PC-3 (cell line): Measurements from ENCODE around the gene FAH. TPM values are rescaled to one million over a fixed set of nuclear protein-coding genes. Genes with fewer than 3 reads are reported as not detected.

ENCODE experiments used
- ATAC-seq: fragments of 200-7000 bp; cut with Tn5 transposase; 2 replicates; pipeline ENCODE4 v1.9.1; 2020; ENCODE audit warnings: mild to moderate bottlenecking, moderate library complexity
- BruUV-seq: library from RNA; stranded (reverse); fragments of 400-500 nt; replicated peaks from 2 replicates; lab custom pipeline; 2021; lab: Mats Ljungman, UMichigan
- CTCF ChIA-PET: fragments of 300-600 bp; sonication (Branson Sonifier 250); formaldehyde crosslinking; loops from one replicate; lab custom pipeline; 2022; ENCODE audit warnings: antibody characterized with exemption; lab: Charles Lee
- POLR2A ChIA-PET: fragments of 300-600 bp; sonication (Branson Sonifier 250); formaldehyde crosslinking; loops from one replicate; lab custom pipeline; 2022; ENCODE audit warnings: antibody characterized with exemption; ENCODE audit not compliant: unreplicated experiment; lab: Charles Lee
- DNase-seq: peaks from one replicate; pipeline ENCODE4 v3.0.0-alpha.2; 2015
- H2AFZ ChIP-seq: fragments of 300-600 bp; sonication (generic); 2 replicates; pipeline ENCODE4 v1.6.0; 2016; ENCODE audit warnings: antibody characterized with exemption, low read length
- H3F3A ChIP-seq: fragments of 300-600 bp; sonication (generic); one replicate; pipeline ENCODE4 v1.6.0; 2017; ENCODE audit warnings: antibody characterized with exemption, low read length, control low read depth, mild to moderate bottlenecking; ENCODE audit not compliant: unreplicated experiment
- H3K27ac ChIP-seq: fragments of 300-600 bp; sonication (generic); 2 replicates; pipeline ENCODE4 v1.5.1; 2016; ENCODE audit warnings: mild to moderate bottlenecking, low read length
- H3K27me3 ChIP-seq: fragments of 300-600 bp; sonication (generic); 2 replicates; pipeline ENCODE4 v1.6.1; 2016; ENCODE audit warnings: low read length, mixed read lengths
- H3K36me3 ChIP-seq: fragments of 300-600 bp; sonication (generic); 2 replicates; pipeline ENCODE4 v1.6.1; 2016; ENCODE audit warnings: low read depth, mixed run types, low read length, mixed read lengths
- H3K4me1 ChIP-seq: fragments of 300-600 bp; sonication (generic); 2 replicates; pipeline ENCODE4 v1.5.1; 2016; ENCODE audit warnings: low read length; ENCODE audit not compliant: insufficient read depth
- H3K4me2 ChIP-seq: fragments of 300-600 bp; sonication (generic); 2 replicates; pipeline ENCODE4 v1.6.0; 2016; ENCODE audit warnings: low read length
- H3K4me3 ChIP-seq: fragments of 300-600 bp; sonication (generic); 2 replicates; pipeline ENCODE4 v1.5.1; 2016; ENCODE audit warnings: mild to moderate bottlenecking, low read length, mixed read lengths
- H3K79me2 ChIP-seq: fragments of 300-600 bp; sonication (generic); 2 replicates; pipeline ENCODE4 v1.6.1; 2017; ENCODE audit warnings: low read length, mixed read lengths
- H3K9ac ChIP-seq: fragments of 300-600 bp; sonication (generic); 2 replicates; pipeline ENCODE4 v1.6.0; 2016; ENCODE audit warnings: mild to moderate bottlenecking, low read length
- H3K9me2 ChIP-seq: fragments of 300-600 bp; sonication (generic); replicated peaks from 2 replicates; pipeline ENCODE4 v1.6.1; 2016; ENCODE audit warnings: mixed run types, low read length, mixed read lengths
- H3K9me3 ChIP-seq: fragments of 300-600 bp; sonication (generic); 2 replicates; pipeline ENCODE4 v1.6.1; 2016; ENCODE audit warnings: low read length, mixed read lengths
- H4K20me1 ChIP-seq: fragments of 300-600 bp; sonication (generic); 2 replicates; pipeline ENCODE4 v1.6.1; 2016; ENCODE audit warnings: low read length, mixed read lengths
- CTCF ChIP-seq: fragments of 300-600 bp; sonication (generic); conservative IDR thresholded peaks from 2 replicates; pipeline ENCODE4 v1.5.1; 2017; ENCODE audit warnings: antibody characterized with exemption, low read depth, mild to moderate bottlenecking, low read length
- EZH2 ChIP-seq: fragments of 300-600 bp; sonication (generic); IDR thresholded peaks from one replicate; pipeline ENCODE4 v1.6.1; 2017; ENCODE audit warnings: antibody characterized with exemption, mild to moderate bottlenecking, low read length; ENCODE audit not compliant: unreplicated experiment
- EZH2phosphoT487 ChIP-seq: fragments of 300-600 bp; sonication (generic); IDR thresholded peaks from 2 replicates; pipeline ENCODE4 v1.6.1; 2018; ENCODE audit warnings: mild to moderate bottlenecking, antibody characterized with exemption, low read length, borderline replicate concordance
- intact Hi-C: fragments of 100-400 bp; cut with micrococcal nuclease; formaldehyde crosslinking; loops from 2 replicates; pipeline ENCODE4 v1.9.0; 2023
- total RNA-seq: library from RNA; depleted of rRNA; stranded (reverse); fragments of >200 nt; gene quantifications from 2 replicates; pipeline ENCODE4 v1.2.3, GENCODE V29; 2014

Gene FAH
- total RNA-seq, 1 experiment from 2014 or later = 55.4 TPM

GRCh38 chr15:80188251-80188650 lies 35.5 kb downstream of the FAH start:
- no peak overlapping the region for H3K4me2 ChIP-seq
- H3K9ac ChIP-seq = no peak overlapping the region
- CTCF ChIA-PET = no interaction called here
- no peaks in the 10 kb centered on the region for H3K9me2 ChIP-seq
- no peaks in the 10 kb centered on the region for H3K27me3 ChIP-seq
- POLR2A ChIA-PET = no interaction called here
- H3K4me1 ChIP-seq = no peaks in the 10 kb centered on the region
- H3K9me3 ChIP-seq = no peaks in the 10 kb centered on the region
- H3F3A ChIP-seq = no peaks in the 10 kb centered on the region
- H3K27ac ChIP-seq = no peak overlapping the region
- TF ChIP-seq CTCF = no peak
- no peak for TF ChIP-seq EZH2
- TF ChIP-seq EZH2phosphoT487 = no peak
- BruUV-seq = no TSS peak
- DNase-seq (no peak), ATAC-seq (no peak)
- H3K36me3 ChIP-seq = peaks cover 23% of the 10 kb centered on the region
- H3K79me2 ChIP-seq = no peaks in the 10 kb centered on the region
- no peak overlapping the region for H2AFZ ChIP-seq
- H4K20me1 ChIP-seq = no peaks in the 10 kb centered on the region
- no peak overlapping the region for H3K4me3 ChIP-seq
- intact Hi-C loops = no loop called here

DNA sequence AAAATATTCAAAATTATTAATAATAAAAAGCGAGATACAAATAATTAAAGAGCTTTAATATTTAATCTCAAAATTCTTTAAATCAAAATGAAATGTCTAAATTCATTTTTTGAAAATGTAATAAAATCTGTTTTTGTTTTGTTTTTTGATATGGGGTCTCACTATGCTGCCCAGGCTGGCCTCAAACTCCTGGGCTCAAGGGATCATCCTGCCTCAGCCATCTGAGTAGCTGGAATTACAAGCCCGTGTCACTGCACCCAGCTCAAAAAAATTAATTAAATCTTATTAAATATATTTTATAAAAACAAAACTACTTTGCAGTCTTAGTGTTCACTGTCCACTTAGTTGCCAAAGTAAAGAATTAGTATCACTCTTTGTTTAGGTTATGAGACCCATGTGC lies 38.4 kb downstream of the FAH start:
- Histone ChIP-seq H3K9me3 (no peaks in the 10 kb centered on the region), H3K27me3 (no peaks in the 10 kb centered on the region), H3K9me2 (no peaks in the 10 kb centered on the region), H3K4me3 (no peak overlapping the region), H3F3A (no peaks in the 10 kb centered on the region), H3K36me3 (peaks cover 8% of the 10 kb centered on the region), H4K20me1 (no peaks in the 10 kb centered on the region), H2AFZ (no peak overlapping the region), H3K4me2 (no peak overlapping the region), H3K27ac (no peak overlapping the region), H3K79me2 (no peaks in the 10 kb centered on the region), H3K9ac (no peak overlapping the region), H3K4me1 (no peaks in the 10 kb centered on the region)
- intact Hi-C loops = no loop called here
- ChIA-PET POLR2A (no interaction called here), CTCF (interaction anchor here (0.6 kb wide), 1 partner anchor 192 kb away, joined by 3 read pairs; no protein-coding TSS in a partner anchor)
- no TSS peak for BruUV-seq
- TF ChIP-seq EZH2 (no peak), EZH2phosphoT487 (no peak), CTCF (no peak)
- no peak for ATAC-seq
- DNase-seq = no peak

DNA sequence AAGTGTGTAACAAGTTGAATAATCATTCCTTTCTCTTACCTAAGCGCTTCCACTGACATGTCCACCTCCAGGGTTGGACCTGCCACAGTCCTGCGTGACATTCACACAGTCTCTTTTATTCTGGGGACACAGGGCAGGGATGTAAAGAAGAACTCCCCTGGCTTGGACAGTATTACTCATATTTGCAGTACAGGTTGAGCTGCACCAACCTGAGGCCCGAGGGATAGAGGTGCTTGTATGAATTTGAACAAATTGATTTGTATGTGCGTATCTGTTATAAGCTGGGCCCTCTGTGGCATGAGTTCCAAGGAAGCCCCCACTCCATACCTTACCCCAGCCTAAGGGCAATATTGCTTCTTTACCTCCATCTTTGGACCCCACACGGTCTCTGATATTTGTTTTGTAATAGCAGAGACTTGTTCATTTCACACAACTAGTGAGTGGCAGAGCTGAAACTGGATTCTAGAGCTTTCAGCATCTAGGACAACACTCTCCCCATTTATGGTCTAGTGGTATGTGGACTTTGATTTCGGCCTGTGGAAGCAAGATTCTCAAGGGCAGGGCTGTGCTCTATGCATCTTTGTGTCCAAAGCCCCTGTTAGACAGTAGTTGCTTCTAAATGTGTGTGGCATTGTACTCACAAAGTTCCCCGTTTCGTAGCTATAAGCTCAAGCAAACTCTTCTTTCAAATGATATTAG lies 39.2 kb downstream of the FAH start:
- Histone ChIP-seq H3K36me3 (no peaks in the 10 kb centered on the region; the same call in 1 of the 2 replicates), H3K79me2 (no peaks in the 10 kb centered on the region), H2AFZ (no peak overlapping the region), H3K9ac (no peak overlapping the region), H3K9me3 (no peaks in the 10 kb centered on the region), H3K9me2 (no peaks in the 10 kb centered on the region), H3K4me3 (no peak overlapping the region), H3K4me1 (no peaks in the 10 kb centered on the region), H3K27ac (no peak overlapping the region), H3K4me2 (no peak overlapping the region), H3F3A (no peaks in the 10 kb centered on the region), H3K27me3 (no peaks in the 10 kb centered on the region), H4K20me1 (no peaks in the 10 kb centered on the region)
- BruUV-seq = no TSS peak
- POLR2A ChIA-PET = no interaction called here
- CTCF ChIA-PET = interaction anchor here (0.6 kb wide), 1 partner anchor 191 kb away, joined by 3 read pairs; no protein-coding TSS in a partner anchor
- TF ChIP-seq EZH2phosphoT487 (no peak), EZH2 (no peak), CTCF (no peak)
- ATAC-seq = no peak
- intact Hi-C loops = no loop called here
- no peak for DNase-seq
